AG10803 (cell line): ENCODE data around the gene FEN1.

Source experiments
- DNase-seq: peaks from one replicate; pipeline ENCODE4 v3.0.0; 2010; ENCODE audit warnings: low read depth
- H3K4me3 ChIP-seq: 2 replicates; pipeline ENCODE4 v1.5.1; 2011; ENCODE audit warnings: mild to moderate bottlenecking, low read length, control low read depth
- CTCF ChIP-seq: conservative IDR thresholded peaks from 2 replicates; pipeline ENCODE4 v1.5.1; 2011; ENCODE audit warnings: mild to moderate bottlenecking, low read length, control low read depth, inconsistent platforms

FEN1 gene

GRCh38 chr11:61765550-61766253, 27.0 kb upstream of the FEN1 start:
- DNase-seq: no peak
- no peak for TF ChIP-seq CTCF
- H3K4me3 ChIP-seq: no peak overlapping the region

GRCh38 chr11:61766353-61766841, 26.3 kb upstream of the FEN1 start:
- no peak overlapping the region for H3K4me3 ChIP-seq
- no peak for DNase-seq
- TF ChIP-seq CTCF: no peak

GRCh38 chr11:61768376-61769076, 24.2 kb upstream of the FEN1 start:
- DNase-seq: no peak
- no peak for TF ChIP-seq CTCF
- no peak overlapping the region for H3K4me3 ChIP-seq

- H3K4me3 ChIP-seq: no peak overlapping the region
- DNase-seq: no peak
- no peak for TF ChIP-seq CTCF
Observed at GRCh38 chr11:61769169-61769920, 23.4 kb upstream of the FEN1 start.

- DNase-seq: no peak
- no peak for TF ChIP-seq CTCF
- no peak overlapping the region for H3K4me3 ChIP-seq
Observed at GRCh38 chr11:61769946-61770683, 22.6 kb upstream of the FEN1 start.

- no peak for DNase-seq
- H3K4me3 ChIP-seq: no peak overlapping the region
- TF ChIP-seq CTCF: no peak
Observed at GRCh38 chr11:61771195-61771894, 21.4 kb upstream of the FEN1 start.
